GM18870 (cell line): ENCODE data around the gene INAFM2.
A peak's percentile ranks its signal among the peaks of the same experiment; 100 is the strongest.

Source experiments
- ATAC-seq: cut with Tn5 transposase; IDR thresholded peaks from one replicate; pipeline ENCODE4 v1.9.1; 2021; ENCODE audit warnings: moderate library complexity; ENCODE audit not compliant: unreplicated experiment

The INAFM2 gene

GRCh38 chr15:40323239-40323952, at the start of gene INAFM2:
TSS of gene INAFM2 (plus strand) at chr15:40323692. CDS start at chr15:40324056, 364 bp downstream.
- ATAC-seq, result peak; percentile 72

GRCh38 chr15:40274350-40275274, 48.9 kb upstream of the INAFM2 start:
- no peak for ATAC-seq

GRCh38 chr15:40275523-40275922, 48.0 kb upstream of the INAFM2 start:
- no peak for ATAC-seq

- no peak for ATAC-seq
Observed at GRCh38 chr15:40275954-40276353, 47.5 kb upstream of the INAFM2 start.

- ATAC-seq, result no peak
Observed at GRCh38 chr15:40276927-40277326, 46.6 kb upstream of the INAFM2 start.

- ATAC-seq, result no peak
Observed at GRCh38 chr15:40277471-40277870, 46.0 kb upstream of the INAFM2 start.

GRCh38 chr15:40278026-40278425, 45.5 kb upstream of the INAFM2 start:
- no peak for ATAC-seq

GRCh38 chr15:40279437-40280141, 43.9 kb upstream of the INAFM2 start:
- ATAC-seq, result no peak

GRCh38 chr15:40280260-40281056, 43.0 kb upstream of the INAFM2 start:
- ATAC-seq, result no peak

GRCh38 chr15:40281057-40281800, 42.3 kb upstream of the INAFM2 start:
- ATAC-seq, result no peak

GRCh38 chr15:40281801-40282146, 41.7 kb upstream of the INAFM2 start:
- ATAC-seq, result no peak

GRCh38 chr15:40282147-40282868, 41.2 kb upstream of the INAFM2 start:
- no peak for ATAC-seq

- no peak for ATAC-seq
Observed at GRCh38 chr15:40282869-40283614, 40.5 kb upstream of the INAFM2 start, which contains the start of gene ANKRD63. TSS of gene ANKRD63 (minus strand) at chr15:40283064. CDS start at chr15:40282586, 478 bp downstream.

GRCh38 chr15:40283615-40284300, 39.7 kb upstream of the INAFM2 start:
- no peak for ATAC-seq

GRCh38 chr15:40285151-40285550, 38.3 kb upstream of the INAFM2 start:
- no peak for ATAC-seq

GRCh38 chr15:40285554-40286011, 37.9 kb upstream of the INAFM2 start:
- ATAC-seq, result no peak

- ATAC-seq, result no peak
Observed at GRCh38 chr15:40286061-40286532, 37.4 kb upstream of the INAFM2 start.

GRCh38 chr15:40286794-40287193, 36.7 kb upstream of the INAFM2 start:
- no peak for ATAC-seq
